Activated CD8-positive, alpha-beta memory T cell treated with anti-CD3 and anti-CD28 coated beads for 4 hours (primary cell): ENCODE results near the gene DNAH12.
A peak's percentile ranks its signal among the peaks of the same experiment; 100 is the strongest.

ENCODE experiments used
- DNase-seq, 2 donors: peaks; one replicate each; pipeline ENCODE4 v3.0.0-alpha.2; 2020; ENCODE audit warnings: low read depth in 2 of 2

The DNAH12 gene, protein sequence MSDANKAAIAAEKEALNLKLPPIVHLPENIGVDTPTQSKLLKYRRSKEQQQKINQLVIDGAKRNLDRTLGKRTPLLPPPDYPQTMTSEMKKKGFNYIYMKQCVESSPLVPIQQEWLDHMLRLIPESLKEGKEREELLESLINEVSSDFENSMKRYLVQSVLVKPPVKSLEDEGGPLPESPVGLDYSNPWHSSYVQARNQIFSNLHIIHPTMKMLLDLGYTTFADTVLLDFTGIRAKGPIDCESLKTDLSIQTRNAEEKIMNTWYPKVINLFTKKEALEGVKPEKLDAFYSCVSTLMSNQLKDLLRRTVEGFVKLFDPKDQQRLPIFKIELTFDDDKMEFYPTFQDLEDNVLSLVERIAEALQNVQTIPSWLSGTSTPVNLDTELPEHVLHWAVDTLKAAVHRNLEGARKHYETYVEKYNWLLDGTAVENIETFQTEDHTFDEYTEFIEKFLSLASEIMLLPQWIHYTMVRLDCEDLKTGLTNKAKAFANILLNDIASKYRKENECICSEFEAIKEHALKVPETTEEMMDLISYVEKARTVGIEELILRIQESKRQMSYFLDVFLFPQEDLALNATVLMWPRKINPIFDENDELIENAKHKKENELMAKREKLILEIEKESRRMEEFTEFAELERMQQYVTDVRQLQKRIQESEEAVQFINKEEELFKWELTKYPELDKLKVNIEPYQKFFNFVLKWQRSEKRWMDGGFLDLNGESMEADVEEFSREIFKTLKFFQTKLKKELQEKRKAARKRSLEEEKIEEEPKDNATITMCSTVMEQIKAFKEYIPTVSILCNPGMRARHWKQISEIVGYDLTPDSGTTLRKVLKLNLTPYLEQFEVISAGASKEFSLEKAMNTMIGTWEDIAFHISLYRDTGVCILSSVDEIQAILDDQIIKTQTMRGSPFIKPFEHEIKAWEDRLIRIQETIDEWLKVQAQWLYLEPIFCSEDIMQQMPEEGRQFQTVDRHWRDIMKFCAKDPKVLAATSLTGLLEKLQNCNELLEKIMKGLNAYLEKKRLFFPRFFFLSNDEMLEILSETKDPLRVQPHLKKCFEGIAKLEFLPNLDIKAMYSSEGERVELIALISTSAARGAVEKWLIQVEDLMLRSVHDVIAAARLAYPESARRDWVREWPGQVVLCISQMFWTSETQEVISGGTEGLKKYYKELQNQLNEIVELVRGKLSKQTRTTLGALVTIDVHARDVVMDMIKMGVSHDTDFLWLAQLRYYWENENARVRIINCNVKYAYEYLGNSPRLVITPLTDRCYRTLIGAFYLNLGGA (N-terminal part only)

GRCh38 chr3:57544181-57545125 is at the start of gene DNAH12:
DNAH12 (minus strand) TSS chr3:57544344; CDS start chr3:57542870, 1,474 bp downstream.
- DNase-seq: no peak

- DNase-seq: no peak
Observed at GRCh38 chr3:57592306-57592705, 48.2 kb upstream of the DNAH12 start.

- DNase-seq: no peak
Observed at GRCh38 chr3:57587905-57588304, 43.8 kb upstream of the DNAH12 start.

DNA sequence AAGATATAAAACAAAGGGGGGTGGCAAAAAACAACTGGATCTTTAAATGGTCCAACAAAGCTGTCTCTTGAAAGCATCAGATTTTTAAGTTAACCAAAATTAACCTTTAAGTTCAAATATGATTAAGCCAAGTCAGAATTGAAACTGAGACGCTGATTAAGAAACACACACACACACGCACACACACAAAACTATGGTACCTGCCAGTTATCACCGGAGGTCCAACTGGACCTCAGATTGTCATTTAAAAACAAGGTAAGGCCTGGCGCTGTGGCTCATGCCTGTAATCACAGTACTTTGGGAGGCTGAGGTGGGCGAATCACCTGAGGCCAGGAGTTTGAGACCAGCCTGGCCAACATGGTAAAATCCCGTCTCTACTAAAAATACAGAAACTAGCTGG is 42.6 kb upstream of the DNAH12 start:
- DNase-seq: no peak

- DNase-seq: no peak
Observed at GRCh38 chr3:57583544-57583943, 39.4 kb upstream of the DNAH12 start.

DNA sequence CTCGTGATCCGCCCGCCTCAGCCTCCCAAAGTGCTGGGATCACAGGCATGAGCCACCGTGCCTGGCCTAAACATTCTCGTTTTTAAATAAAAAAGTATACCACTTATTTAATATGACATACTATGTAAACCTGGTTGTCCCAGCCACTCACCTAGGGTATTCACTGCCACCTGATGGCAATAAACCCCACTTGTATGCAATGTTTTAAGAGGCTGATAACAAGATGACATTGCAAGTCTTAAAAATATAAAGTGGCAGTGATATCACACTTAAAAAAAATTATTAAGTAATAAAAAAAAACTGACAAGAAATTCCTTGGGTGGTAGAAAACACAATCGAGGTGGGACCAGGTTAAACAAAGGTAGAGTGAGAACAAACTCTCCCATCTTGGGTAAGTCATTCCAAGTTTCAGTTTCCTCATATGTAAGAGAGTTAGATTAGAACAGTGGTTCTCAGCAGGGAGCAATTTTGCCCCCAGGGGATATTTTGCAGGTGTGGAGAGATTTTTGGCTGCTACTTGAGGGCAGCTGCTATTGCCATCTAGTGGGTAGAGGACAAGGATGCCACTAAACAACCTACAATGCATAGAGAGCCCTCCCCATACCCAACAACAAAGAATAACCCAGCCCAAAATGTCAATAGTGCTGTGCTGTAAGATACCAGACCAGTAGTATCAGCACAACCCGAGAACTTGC is 38.5 kb upstream of the DNAH12 start:
- no peak for DNase-seq

DNA sequence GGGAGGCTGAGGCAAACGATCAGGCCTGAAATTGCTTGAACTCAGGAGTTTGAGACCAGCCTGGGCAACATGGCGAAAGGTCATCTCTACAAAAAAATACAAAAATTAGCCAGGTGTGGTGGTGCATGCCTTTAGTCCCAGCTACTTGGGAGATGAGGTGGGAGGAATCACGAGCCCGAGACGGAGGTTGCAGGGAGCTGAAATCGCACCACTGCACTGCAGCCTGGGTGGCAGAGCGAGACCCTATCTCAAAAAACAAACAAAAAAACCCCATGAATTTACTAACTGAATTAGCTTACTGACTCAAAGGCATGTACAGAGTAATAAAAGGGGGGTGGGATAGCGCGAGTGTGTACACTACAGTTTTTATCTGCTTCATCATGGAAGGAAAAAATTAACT is 33.7 kb upstream of the DNAH12 start:
- no peak for DNase-seq

DNA sequence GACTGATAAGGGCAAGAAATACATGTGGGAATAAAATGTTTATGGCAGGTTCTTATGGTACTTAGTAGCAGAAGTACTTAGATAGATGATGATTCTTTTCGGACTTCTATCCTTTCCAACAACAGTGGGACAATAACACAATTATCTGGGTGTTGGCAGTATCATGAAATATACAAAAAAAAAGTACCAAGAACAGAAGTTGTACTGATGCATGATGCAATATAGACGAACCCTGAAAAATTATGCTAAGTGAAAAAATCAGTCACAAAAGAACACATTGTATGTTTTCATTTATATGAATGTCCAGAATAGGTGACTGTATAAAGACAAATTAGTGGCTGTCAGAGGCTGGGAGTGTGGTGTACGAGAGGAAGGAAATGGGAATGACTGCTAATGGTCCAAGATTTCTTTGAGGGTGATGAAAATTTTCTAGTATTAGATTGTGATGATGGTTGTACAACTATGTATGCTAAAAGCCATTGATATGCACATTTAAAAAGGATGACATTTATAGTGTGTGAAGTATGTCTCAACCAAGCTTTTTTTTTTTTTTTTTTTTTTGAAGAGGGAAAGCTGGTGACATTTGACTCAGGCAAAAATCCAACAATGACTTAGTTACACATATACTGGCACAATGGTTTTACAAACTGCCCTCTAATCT is 32.0 kb upstream of the DNAH12 start:
- DNase-seq: no peak

DNA sequence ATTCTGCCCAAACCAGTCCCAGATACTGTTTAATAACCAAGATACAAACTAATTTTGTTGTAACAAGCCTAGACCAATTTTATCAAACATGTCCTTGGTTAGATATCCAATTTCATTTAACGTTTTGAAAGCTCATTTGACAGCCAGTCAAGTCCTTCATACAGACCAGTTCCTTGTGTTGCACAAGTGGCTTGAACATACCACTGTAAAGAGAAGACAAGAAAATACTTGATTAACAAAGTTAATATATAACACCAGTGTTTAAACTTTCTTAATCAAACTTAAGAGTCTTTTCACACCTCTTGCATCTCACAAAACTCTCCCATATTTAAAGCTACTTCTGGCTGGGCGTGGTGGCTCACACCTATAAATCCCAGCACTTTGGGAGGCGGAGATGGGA is 28.0 kb upstream of the DNAH12 start:
- no peak for DNase-seq

GRCh38 chr3:57570878-57571277 is 26.7 kb upstream of the DNAH12 start:
- no peak for DNase-seq

- no peak for DNase-seq
Observed at GRCh38 chr3:57569859-57570450, 25.8 kb upstream of the DNAH12 start.

- no peak for DNase-seq
Observed at GRCh38 chr3:57559526-57559925, 15.4 kb upstream of the DNAH12 start.

GRCh38 chr3:57557085-57557537 is 13.0 kb upstream of the DNAH12 start:
- no peak for DNase-seq

- DNase-seq: no peak
Observed at GRCh38 chr3:57556459-57557084, 12.4 kb upstream of the DNAH12 start.

DNA sequence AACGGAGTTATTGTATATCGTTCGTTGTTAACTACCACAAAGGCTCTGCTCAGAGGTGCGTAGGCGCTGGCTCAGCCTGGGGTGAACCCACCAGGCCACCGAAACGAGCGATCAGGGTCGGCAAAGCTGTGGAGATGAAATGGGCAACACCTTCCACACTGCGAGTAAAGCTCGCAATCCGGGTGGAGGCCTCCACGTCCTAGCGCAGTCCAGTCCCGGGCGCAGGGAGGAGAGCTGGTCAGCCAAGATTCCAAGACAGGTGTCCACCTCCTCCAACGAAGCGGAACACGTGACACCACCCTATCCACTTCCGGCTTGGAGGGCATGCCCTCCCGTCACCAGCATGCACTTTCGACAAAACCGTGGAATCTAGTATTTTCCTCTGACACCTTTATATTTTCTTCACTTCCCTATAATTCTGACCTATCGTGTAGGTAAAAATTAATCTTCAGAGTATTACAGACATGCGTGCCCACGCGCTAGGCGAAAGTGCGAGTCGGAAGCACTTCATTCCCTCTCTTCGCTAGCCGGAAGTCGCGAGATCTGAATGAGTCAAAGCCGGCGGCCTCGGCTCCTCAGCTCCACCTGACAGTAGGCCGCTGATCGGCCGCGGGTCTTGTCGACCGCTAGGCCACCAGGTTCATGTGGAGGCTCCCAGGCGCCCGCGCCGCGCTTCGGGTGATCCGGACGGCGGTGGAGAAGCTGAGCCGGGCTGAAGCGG is 11.8 kb upstream of the DNAH12 start, which contains the start of gene PDE12:
Gene PDE12, plus strand, starts transcription at position 537 of the 721 bp plus-strand sequence. Its CDS starts 106 bp downstream, at position 643.
- peak; percentile 59 to 72 for DNase-seq

DNA sequence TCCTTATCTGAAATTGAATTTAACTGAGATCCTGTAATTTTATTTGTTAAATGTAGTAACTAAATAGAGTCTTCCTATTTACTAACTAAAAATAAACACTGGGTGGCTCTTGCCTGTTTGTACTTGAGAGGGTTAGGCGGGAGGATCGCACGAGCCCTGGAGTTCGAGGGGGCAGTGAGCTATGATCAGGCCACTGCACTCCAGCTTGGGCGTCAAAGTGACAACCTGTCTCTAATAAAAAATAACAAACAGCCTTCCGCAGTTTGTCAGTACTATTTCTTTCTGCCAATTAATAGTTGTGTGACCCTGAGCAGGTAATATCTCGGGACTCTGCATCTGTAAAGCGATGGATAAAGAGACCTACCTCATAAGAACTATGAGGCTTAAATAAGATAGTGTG is 11.2 kb upstream of the DNAH12 start:
- no peak for DNase-seq

- no peak for DNase-seq
Observed at GRCh38 chr3:57546616-57547015, 2.5 kb upstream of the DNAH12 start.
